ENCODE data around the gene TAP1.
A peak's percentile ranks its signal among the peaks of the same experiment; 100 is the strongest.
"Not testable (repeated sequence)": the region's sequence is repeated elsewhere in the genome, so short reads cannot be mapped to it uniquely, and the experiment has no call there.

Gene TAP1, protein sequence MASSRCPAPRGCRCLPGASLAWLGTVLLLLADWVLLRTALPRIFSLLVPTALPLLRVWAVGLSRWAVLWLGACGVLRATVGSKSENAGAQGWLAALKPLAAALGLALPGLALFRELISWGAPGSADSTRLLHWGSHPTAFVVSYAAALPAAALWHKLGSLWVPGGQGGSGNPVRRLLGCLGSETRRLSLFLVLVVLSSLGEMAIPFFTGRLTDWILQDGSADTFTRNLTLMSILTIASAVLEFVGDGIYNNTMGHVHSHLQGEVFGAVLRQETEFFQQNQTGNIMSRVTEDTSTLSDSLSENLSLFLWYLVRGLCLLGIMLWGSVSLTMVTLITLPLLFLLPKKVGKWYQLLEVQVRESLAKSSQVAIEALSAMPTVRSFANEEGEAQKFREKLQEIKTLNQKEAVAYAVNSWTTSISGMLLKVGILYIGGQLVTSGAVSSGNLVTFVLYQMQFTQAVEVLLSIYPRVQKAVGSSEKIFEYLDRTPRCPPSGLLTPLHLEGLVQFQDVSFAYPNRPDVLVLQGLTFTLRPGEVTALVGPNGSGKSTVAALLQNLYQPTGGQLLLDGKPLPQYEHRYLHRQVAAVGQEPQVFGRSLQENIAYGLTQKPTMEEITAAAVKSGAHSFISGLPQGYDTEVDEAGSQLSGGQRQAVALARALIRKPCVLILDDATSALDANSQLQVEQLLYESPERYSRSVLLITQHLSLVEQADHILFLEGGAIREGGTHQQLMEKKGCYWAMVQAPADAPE
- 63.7 to 1,122 (median 119) reads per million in 17 experiments for total RNA-seq

DNA sequence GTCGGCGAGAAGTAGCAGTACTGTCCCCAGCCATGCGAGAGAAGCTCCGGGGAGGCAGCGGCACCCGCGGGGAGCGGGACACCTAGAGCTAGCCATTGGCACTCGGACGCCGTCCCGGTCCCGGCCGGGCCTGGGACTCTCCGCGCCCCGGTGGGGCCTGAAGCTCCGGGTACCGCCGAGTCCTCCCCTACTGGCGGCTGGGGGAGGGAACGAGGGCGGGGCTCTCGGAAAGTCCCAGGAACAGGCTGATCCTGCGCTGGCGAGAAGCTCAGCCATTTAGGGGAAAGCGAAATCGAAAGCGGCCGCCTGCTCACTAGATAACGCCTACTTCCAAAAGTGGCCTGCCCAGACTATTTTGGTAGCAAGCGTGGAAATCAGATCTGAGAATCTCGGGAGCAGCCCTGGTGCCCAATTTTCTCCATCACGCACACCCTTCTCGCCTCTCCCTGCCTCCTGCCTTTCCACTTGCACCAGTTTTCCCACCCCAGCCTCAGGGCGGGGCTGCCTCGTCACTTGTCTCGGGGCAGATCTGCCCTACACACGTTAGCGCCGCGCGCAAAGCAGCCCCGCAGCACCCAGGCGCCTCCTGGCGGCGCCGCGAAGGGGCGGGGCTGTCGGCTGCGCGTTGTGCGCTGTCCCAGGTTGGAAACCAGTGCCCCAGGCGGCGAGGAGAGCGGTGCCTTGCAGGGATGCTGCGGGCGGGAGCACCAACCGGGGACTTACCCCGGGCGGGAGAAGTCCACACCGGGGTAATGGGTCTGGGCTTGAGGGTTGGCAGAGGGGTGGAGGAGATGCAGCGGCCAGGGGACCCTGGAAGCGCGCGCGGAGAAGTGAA, at the start of gene TAP1, which contains the start of gene PSMB9:
TSS of gene TAP1 (minus strand) at position 164 of the 835 bp plus-strand sequence. CDS start at position 96, 68 bp downstream.
TSS of gene PSMB9 (plus strand) at position 652 of the 835 bp plus-strand sequence. CDS start at position 690, 38 bp downstream.
- peak; percentile 96 to 97 (median 96) for DNase-seq

GRCh38 chr6:32895006-32895345, 41.5 kb upstream of the TAP1 start:
- no peak for DNase-seq

GRCh38 chr6:32894085-32895005, 40.8 kb upstream of the TAP1 start:
- peak; percentile 94 to 96 (median 96) for DNase-seq

- peak in 2 of 4 experiments; percentile 18 to 51 for DNase-seq
Measured at GRCh38 chr6:32890831-32891230, 37.3 kb upstream of the TAP1 start.

DNA sequence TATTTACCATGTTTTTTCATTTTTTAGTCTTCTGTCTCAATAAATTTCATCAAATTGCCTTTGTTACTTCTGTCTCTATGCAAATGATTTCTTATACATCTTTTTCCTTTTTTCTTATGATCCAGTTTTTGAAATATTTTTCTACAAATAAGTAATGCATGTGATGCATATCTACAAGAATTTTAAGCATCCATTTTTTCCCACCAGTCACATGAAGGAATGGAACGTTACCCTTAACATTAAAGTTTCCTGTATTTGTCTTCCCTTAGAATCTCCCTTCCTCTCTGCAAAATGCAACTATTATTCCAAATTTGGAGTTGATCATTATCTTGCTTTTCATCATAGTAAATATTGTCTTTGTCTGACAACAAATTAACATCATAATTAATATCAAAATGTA, 36.0 kb upstream of the TAP1 start:
- no peak for DNase-seq

DNA sequence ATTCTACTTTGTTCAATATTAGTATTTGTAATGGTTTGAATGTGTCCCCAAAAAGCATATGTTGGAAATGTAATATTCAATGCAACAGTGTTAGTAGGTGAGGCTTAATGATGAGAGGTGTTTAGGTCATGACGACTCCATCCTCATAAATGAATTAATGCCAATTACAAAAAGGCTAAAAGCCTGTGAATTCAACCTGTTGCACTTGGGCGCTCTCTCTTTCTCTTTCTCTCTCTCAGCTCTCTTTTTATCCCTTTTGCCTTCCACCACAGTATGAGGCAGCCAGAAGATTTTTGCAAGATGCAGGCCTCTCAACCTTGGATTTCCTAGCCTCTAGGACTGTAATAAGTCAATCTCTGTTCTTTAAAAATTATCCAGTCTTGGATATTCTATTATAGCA, 35.1 kb upstream of the TAP1 start:
- DNase-seq: no peak

DNA sequence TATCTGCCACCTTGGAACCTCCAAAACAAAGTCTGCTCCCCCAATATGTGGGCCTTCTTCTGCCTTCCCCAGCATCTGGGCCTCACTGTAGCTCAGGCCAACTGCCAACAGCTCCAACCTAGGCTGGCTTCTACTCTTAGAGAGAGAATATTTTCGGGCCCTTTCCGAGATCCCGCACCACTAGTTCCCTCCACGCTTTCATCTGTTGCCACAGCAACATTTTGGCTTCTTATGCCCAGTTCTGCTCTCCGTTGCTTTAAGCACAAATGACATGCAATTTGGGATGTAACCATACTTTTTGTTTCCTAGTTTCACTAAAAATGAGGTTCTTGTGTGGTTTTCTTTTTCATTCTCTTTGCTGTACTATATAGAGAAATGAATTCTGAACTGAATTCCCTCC, 34.1 kb upstream of the TAP1 start:
- no peak for DNase-seq

DNA sequence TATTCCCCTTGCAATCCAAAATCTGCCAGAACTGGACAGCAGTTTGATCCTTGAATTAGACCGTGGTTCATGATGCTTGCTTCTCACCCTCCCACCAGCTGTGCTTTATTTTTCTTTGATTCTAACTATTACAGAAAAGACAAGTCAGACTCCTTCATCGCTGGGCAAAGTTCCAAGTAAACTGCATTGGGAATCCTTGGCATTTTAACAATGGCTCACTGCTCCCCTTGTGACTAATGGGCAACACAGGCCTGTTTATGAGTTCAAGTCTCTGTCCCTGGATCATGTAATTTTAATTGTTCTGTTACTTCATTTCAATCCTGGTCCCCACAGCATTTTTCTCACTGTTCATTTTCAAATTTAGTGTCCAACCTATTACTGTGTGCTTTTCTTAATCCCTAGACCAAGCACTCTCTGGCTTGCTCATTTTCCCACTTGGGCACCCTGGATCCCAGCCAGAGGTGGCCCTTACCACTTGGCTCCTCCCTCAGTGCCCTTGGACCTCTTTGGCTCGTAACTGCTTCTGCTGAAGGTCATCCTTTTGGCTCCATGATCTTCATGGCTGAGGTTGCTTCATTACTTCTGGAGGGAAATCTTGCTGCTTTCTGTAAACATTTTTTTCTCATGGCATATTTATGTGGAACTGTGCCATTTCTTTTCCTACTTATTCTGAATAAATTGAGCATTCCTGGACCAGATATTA, 33.3 kb upstream of the TAP1 start:
- no peak for DNase-seq

GRCh38 chr6:32885698-32886286, 32.3 kb upstream of the TAP1 start:
- DNase-seq: peak; percentile 18 to 92 (median 68)

- peak; percentile 29 to 69 (median 54) for DNase-seq
Measured at GRCh38 chr6:32883789-32884188, 30.3 kb upstream of the TAP1 start.

DNA sequence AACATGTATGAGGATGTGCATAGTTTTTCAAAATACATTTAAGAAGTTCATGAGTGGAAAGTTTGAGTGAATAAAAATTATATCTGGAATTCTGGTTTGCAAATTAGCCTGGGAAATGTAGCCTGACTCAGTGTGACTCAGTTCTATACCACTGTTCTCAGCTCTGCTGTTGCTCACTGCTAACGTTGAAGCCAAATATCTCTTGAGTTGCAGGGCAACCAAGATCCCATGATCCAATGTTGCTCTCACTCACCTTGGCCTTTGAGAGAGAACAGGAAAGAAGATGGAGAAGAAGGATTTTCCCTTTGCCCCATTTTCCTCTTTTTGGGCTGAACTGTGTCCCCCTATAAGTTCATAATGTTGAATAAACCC, 29.4 kb upstream of the TAP1 start:
- DNase-seq: no peak

DNA sequence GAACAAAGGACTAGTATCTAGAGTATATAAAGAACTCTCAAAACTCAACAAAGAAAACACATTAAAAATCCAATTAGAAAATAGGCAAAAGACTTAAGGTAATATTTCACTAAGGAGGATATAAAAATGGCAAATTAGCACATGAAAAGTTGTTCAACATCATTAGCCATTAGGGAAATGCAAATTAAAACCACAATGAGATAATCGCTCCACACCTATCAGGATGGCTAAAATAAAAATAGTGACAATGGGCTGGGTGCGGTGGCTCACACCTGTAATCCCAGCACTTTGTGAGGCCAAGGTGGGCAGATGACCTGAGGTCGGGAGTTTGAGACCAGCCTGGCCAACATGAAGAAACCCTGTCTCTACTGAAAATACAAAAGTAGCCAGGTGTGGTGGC, 27.5 kb upstream of the TAP1 start:
- not testable (repeated sequence) for DNase-seq

DNA sequence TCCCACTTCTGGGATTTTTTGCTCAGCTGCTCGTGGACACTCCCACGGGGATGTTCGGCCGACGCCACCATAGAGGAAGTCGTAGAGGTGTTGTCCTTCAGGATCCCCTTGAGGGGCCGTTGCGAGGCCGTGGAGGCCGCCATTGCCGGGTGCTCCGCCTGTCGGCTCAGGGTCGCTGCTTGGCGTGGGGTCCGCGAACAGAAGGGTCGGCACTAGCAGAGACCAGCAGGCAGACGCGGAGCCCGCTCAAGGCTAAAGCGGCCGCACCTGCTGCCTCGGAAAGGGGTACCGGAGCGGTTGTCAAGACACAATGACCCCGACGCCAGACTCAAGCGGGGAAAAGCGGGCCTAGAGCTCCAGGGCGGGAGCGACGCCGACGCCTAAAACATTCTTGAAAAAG, 26.2 kb upstream of the TAP1 start:
- peak in 1 of 4 experiments; percentile 15 for DNase-seq

GRCh38 chr6:32876603-32877002, 23.1 kb upstream of the TAP1 start:
- DNase-seq: no peak

DNA sequence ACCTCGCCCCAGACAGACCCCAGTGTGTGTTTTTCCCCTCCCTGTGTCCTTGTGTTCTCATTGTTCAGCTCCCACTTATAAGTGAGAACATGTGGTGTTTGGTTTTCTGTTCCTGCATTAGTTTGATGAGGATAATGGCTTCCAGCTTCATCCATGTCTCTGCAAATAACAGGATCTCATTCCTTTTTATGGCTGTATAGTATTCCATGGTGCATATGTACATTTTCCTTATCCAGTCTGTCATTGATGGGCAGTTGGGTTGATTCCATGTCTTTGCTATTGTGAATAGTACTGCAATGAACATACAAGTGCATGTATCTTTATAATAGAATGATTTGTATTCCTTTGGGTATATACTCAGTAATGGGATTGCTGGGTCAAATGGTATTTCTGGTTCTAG, 20.4 kb upstream of the TAP1 start:
- not testable (repeated sequence) for DNase-seq

DNA sequence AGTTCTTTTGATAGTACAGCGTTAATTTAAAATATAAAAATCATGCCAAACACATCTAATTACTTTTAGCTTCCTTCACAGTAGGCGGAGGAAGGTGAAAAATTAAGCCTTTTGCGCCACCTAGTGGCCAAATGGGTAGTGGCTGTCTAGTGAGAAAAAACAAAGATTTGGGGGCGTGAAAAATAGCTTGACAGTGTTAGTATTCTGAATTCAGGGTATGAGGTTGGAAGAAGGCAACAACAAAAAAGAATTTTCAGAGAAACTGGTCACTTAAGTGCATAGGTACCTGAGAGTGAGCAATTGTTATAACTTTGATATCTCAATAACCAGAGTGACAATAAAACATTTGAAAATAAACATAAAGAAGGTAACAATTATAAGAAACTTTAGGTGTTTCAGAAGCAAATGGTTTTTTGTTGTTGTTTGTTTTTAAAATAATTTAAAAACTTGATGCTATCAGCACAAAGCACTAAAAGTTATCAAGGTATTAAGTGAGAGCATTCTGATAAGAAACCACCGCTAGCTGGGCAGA, 14.8 kb upstream of the TAP1 start:
- peak; percentile 88 to 93 (median 90) for DNase-seq

DNA sequence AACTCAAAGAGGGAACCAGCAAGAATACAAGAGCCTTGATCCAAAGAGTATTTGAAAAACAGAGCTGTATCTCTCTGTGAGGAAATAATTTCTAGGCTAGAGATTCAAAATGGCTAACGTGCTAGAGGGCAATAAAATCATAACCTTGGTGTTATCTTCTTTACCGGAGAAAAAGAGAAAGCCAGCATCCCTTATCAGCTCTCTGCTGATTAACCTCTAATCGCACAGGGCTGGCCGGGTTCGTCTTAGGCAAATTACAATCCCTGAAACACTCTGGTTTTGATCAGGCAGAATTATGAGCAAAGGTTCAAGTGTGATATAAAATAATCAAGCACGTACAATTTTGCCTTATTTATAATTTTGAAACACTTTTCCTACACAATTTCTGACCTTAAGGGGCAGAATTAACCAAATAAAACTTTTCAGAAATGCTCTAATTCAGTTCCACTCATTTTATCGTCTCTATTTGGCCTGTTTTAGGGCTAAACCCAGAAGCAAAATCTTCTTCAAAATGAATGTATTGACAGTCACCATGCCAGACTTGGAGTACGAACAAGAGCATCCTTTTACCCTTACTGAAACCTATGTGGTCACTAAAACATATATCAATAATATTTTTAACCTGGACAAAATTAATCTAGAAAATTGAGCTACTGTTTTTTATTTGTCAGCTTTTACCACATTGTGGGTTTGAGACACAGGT, 14.2 kb upstream of the TAP1 start:
- no peak for DNase-seq

DNA sequence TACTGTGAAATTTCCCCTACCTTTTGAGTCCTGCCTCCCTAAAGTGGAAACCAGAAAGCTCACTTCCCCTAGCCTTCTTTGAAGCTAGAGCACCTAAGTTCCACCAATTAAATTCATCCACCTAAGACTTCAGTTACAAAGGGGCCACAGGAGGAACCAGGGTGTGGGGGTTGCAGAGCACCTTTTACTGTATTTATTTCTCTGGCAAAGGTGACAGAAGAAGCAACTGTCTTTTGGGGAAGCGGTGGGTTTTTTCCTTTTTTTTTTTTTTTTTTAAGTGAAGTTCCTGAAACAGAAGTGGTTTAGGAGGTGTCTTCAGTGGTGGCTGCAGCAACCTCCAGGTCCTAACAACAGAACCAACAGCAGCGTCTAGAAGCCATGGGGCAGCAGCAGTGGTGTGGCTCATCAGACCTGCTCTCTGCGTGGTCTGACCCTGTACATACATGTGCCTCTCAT, 13.5 kb upstream of the TAP1 start:
- DNase-seq: peak; percentile 5 to 34 (median 31)

GRCh38 chr6:32865724-32866443, 12.4 kb upstream of the TAP1 start:
- no peak for DNase-seq
